Upper lobe of left lung (tissue), 4 donors: ENCODE data around the gene XPO6.

ENCODE experiments used
- CTCF ChIP-seq, 6 experiments: fragments of 450-650 bp in 4 of 6; fragments of 200-600 bp in 2 of 6; sonication (generic) in 2 of 6; IDR thresholded peaks; one replicate each; pipeline ENCODE4 v1.5.1; 2016 to 2019; ENCODE audit warnings: antibody characterized with exemption in 6 of 6
- POLR2A ChIP-seq, 4 donors: fragments of 450-650 bp; IDR thresholded peaks; one replicate each; pipeline ENCODE4 v1.5.1; 2016 to 2017; ENCODE audit warnings: antibody characterized with exemption in 4 of 4, mild to moderate bottlenecking in 2 of 4

DNA sequence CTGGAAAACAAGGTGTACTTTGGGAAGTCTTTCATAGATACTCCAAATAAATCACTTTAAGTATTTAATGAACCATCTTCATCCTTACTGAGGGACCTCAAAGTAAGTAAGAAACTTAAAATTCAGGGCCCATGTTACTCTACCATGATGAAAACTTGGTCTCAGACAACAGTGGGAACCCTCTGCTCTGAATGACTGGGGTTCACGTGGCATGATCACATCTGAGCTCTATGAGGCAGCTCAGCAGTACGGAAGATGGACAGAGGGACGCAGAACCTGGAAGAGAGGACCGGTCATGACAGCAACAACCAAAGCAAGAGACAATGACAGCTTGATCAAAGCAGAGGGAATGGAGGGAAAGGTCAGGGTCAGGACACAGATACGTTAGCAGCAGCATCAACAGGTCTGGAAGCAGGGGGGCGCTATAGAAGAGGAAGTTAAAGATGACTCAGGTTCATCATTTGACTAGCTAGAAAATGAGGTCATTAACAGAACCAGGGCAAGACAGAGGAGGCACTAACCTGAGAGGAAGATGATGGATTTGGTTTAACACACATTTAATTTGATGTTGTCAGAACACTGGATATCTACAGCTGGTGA is 9.5 kb downstream of the XPO6 start:
- no peak for TF ChIP-seq CTCF (IDR thresholded peaks at IDR 0.05)
- TF ChIP-seq POLR2A (IDR thresholded peaks at IDR 0.05), result no peak
